Sigmoid colon (tissue), 7 donors: ENCODE results near the gene PANK4. TPM values are rescaled to one million over a fixed set of nuclear protein-coding genes. Genes with fewer than 3 reads are reported as not detected.

Source experiments
- DNase-seq: peaks from one replicate; pipeline ENCODE4 v3.0.0-alpha.2; 2019
- H3K27ac ChIP-seq, 4 donors: fragments of 200-600 bp; sonication (generic); one replicate each; pipeline ENCODE4 v1.5.1; 2016 to 2019; ENCODE audit warnings: mild to moderate bottlenecking in 1 of 4
- H3K27me3 ChIP-seq, 3 donors: fragments of 200-600 bp; sonication (generic); one replicate each; pipeline ENCODE4 v1.5.1; 2019; ENCODE audit warnings: mild to moderate bottlenecking in 1 of 3
- H3K36me3 ChIP-seq, 4 donors: fragments of 200-600 bp; sonication (generic); one replicate each; pipeline ENCODE4 v1.5.1; 2016 to 2019
- H3K4me1 ChIP-seq, 4 donors: fragments of 200-600 bp; sonication (generic); one replicate each; pipeline ENCODE4 v1.5.1; 2017 to 2019
- H3K4me3 ChIP-seq, 4 donors: fragments of 200-600 bp; sonication (generic); one replicate each; pipeline ENCODE4 v1.5.1; 2017 to 2019; ENCODE audit warnings: mild to moderate bottlenecking in 2 of 4, moderate library complexity in 1 of 4
- H3K9me3 ChIP-seq, 4 donors: fragments of 200-600 bp in 3 of 4; sonication (generic) in 3 of 4; one replicate each; pipeline versions ENCODE4 v1.5.1 to v1.6.1; 2013 to 2019
- CTCF ChIP-seq, 4 experiments: fragments of 450-650 bp in 3 of 4; fragments of 200-600 bp in 1 of 4; IDR thresholded peaks; one replicate each; pipeline ENCODE4 v1.5.1; 2016 to 2019; ENCODE audit warnings: antibody characterized with exemption in 4 of 4, mild to moderate bottlenecking in 3 of 4, moderate library complexity in 2 of 4
- EP300 ChIP-seq, 4 donors: sonication (generic); formaldehyde crosslinking; IDR thresholded peaks; one replicate each; pipeline ENCODE4 v1.6.1; 2017; ENCODE audit warnings: antibody characterized with exemption in 4 of 4
- POLR2A ChIP-seq, 2 donors: fragments of 450-650 bp; IDR thresholded peaks; one replicate each; pipeline ENCODE4 v1.6.1; 2016; ENCODE audit warnings: antibody characterized with exemption in 2 of 2, mild to moderate bottlenecking in 2 of 2, moderate library complexity in 2 of 2
- POLR2AphosphoS5 ChIP-seq, 4 donors: sonication (generic); formaldehyde crosslinking; IDR thresholded peaks; one replicate each; pipeline ENCODE4 v1.6.1; 2017; ENCODE audit warnings: antibody characterized with exemption in 4 of 4
- WGBS, 2 donors: extraction: QIAGEN DNeasy Blood & Tissue Kit; methylation state at CpG; one replicate each; pipeline ENCODE4 v1.1.7; 2013; 5-methylcytosine and 5-hydroxymethylcytosine counted together
- intact Hi-C: fragments of 100-400 bp; cut with DNase I; formaldehyde crosslinking; loops from one replicate; pipeline ENCODE4 v1.15.1; 2023
- polyA plus RNA-seq, 3 donors: library from polyadenylated mRNA; stranded (reverse); fragments of 200-250 nt; gene quantifications; one replicate each; pipeline ENCODE4 v1.2.3, GENCODE V29; 2013
- total RNA-seq, 4 donors: library from RNA; depleted of rRNA; stranded (reverse); fragments of >200 nt; gene quantifications; one replicate each; pipeline ENCODE4 v1.1.0, GENCODE V29; 2016
- donor health status: healthy with polysubstance abuse.
- donor health status: Bipolar disorder and iron deficiency.
- donor health status: healthy.

The PANK4 gene
- total and polyA plus RNA-seq, 7 donors, result 11.4 to 37.7 (median 25.4) TPM

- 86 to 91% methylated on average over 4 of the region's 4 CpGs for WGBS, 2 donors
- no peak for DNase-seq
- H3K27me3 ChIP-seq, result peaks cover 0 to 8% (median 0%) of the 10 kb centered on the region in 3 donors
- intact Hi-C loops, result no loop called here
- no peaks in the 10 kb centered on the region for H3K4me1 ChIP-seq
- peaks cover 0 to 5% (median 0%) of the 10 kb centered on the region in 4 donors for H3K9me3 ChIP-seq
- TF ChIP-seq EP300 (IDR thresholded peaks at IDR 0.05) (no peak), CTCF (IDR thresholded peaks at IDR 0.05) (no peak), POLR2A (IDR thresholded peaks at IDR 0.05) (no peak), POLR2AphosphoS5 (IDR thresholded peaks at IDR 0.05) (no peak)
- H3K4me3 ChIP-seq, result no peak overlapping the region
- H3K36me3 ChIP-seq, result no peaks in the 10 kb centered on the region
- H3K27ac ChIP-seq, result no peak overlapping the region
Observed at GRCh38 chr1:2486041-2486440, 40.4 kb downstream of the PANK4 start.

GRCh38 chr1:2483970-2484369 lies 42.4 kb downstream of the PANK4 start:
- 77 to 87% methylated on average over 16 of the region's 16 CpGs for WGBS, 2 donors
- TF ChIP-seq POLR2AphosphoS5 (IDR thresholded peaks at IDR 0.05) (no peak), POLR2A (IDR thresholded peaks at IDR 0.05) (no peak), CTCF (IDR thresholded peaks at IDR 0.05) (no peak), EP300 (IDR thresholded peaks at IDR 0.05) (no peak)

GRCh38 chr1:2483026-2483425 lies 43.4 kb downstream of the PANK4 start:
- H3K4me3 ChIP-seq, result no peak overlapping the region
- intact Hi-C loops, result no loop called here
- no peak overlapping the region for H3K27ac ChIP-seq
- H3K9me3 ChIP-seq, result no peaks in the 10 kb centered on the region
- no peaks in the 10 kb centered on the region for H3K4me1 ChIP-seq
- H3K36me3 ChIP-seq, result no peaks in the 10 kb centered on the region
- H3K27me3 ChIP-seq, result peaks cover 0 to 2% (median 0%) of the 10 kb centered on the region in 3 donors
- DNase-seq, result no peak
- WGBS, 2 donors, result 86% methylated on average over 13 of the region's 13 CpGs
- TF ChIP-seq POLR2A (IDR thresholded peaks at IDR 0.05) (no peak), CTCF (IDR thresholded peaks at IDR 0.05) (no peak), POLR2AphosphoS5 (IDR thresholded peaks at IDR 0.05) (no peak), EP300 (IDR thresholded peaks at IDR 0.05) (no peak)

More at GRCh38 chr1:2483970-2484369, 42.4 kb downstream of the PANK4 start:
- H3K27ac ChIP-seq, result no peak overlapping the region
- no peak overlapping the region for H3K4me3 ChIP-seq
- H3K27me3 ChIP-seq, result no peaks in the 10 kb centered on the region
- intact Hi-C loops, result no loop called here
- DNase-seq, result no peak
- no peaks in the 10 kb centered on the region for H3K4me1 ChIP-seq
- H3K9me3 ChIP-seq, result peaks cover 0 to 2% (median 0%) of the 10 kb centered on the region in 4 donors
- no peaks in the 10 kb centered on the region for H3K36me3 ChIP-seq

- Histone ChIP-seq H3K27me3 (peaks cover 0 to 6% (median 0%) of the 10 kb centered on the region in 3 donors), H3K9me3 (no peaks in the 10 kb centered on the region), H3K4me1 (no peaks in the 10 kb centered on the region), H3K4me3 (no peak overlapping the region), H3K27ac (no peak overlapping the region), H3K36me3 (no peaks in the 10 kb centered on the region)
- DNase-seq, result no peak
- TF ChIP-seq CTCF (IDR thresholded peaks at IDR 0.05) (no peak), EP300 (IDR thresholded peaks at IDR 0.05) (no peak), POLR2AphosphoS5 (IDR thresholded peaks at IDR 0.05) (no peak), POLR2A (IDR thresholded peaks at IDR 0.05) (no peak)
- WGBS, 2 donors, result 80 to 87% methylated on average over 11 of the region's 11 CpGs
- intact Hi-C loops, result no loop called here
Observed at GRCh38 chr1:2482588-2482987, 43.8 kb downstream of the PANK4 start.

- Histone ChIP-seq H3K9me3 (no peaks in the 10 kb centered on the region), H3K27ac (no peak overlapping the region), H3K36me3 (no peaks in the 10 kb centered on the region), H3K4me1 (no peaks in the 10 kb centered on the region), H3K27me3 (peaks cover 0 to 7% (median 0%) of the 10 kb centered on the region in 3 donors), H3K4me3 (no peak overlapping the region)
- DNase-seq, result no peak
- TF ChIP-seq POLR2AphosphoS5 (IDR thresholded peaks at IDR 0.05), result no peak
- TF ChIP-seq EP300 (IDR thresholded peaks at IDR 0.05), result no peak
- TF ChIP-seq CTCF (IDR thresholded peaks at IDR 0.05), result no peak
- WGBS, 2 donors, result 54 to 70% methylated on average over 10 of the region's 10 CpGs
- intact Hi-C loops, result no loop called here
Observed at GRCh38 chr1:2481885-2482284, 44.5 kb downstream of the PANK4 start.
